HL-60 (cell line): Measurements from ENCODE around the gene GREB1.

Source experiments
- DNase-seq, 2 experiments: peaks; one replicate each; pipeline ENCODE4 v3.0.0-alpha.2; 2010 to 2020; ENCODE audit warnings: low read depth in 1 of 2, low spot score in 1 of 2
- H3K27ac ChIP-seq: fragments of 250-450 bp; sonication (Bioruptor Pico); replicated peaks from 2 replicates; pipeline ENCODE4 v1.5.1; 2020; ENCODE audit warnings: mild to moderate bottlenecking, moderate library complexity
- H3K27me3 ChIP-seq: fragments of 250-450 bp; sonication (Bioruptor Pico); 2 replicates; pipeline ENCODE4 v1.5.1; 2021; ENCODE audit warnings: mild to moderate bottlenecking, moderate library complexity; ENCODE audit not compliant: insufficient read depth, poor library complexity, severe bottlenecking
- H3K4me3 ChIP-seq: replicated peaks from 2 replicates; pipeline ENCODE4 v1.5.1; 2011; ENCODE audit warnings: mild to moderate bottlenecking, control low read depth, low read length; ENCODE audit not compliant: insufficient read depth
- CTCF ChIP-seq: IDR thresholded peaks from one replicate; pipeline ENCODE4 v1.5.1; 2011; ENCODE audit warnings: low read length, control low read depth, inconsistent platforms; ENCODE audit not compliant: insufficient read depth
- GABPA ChIP-seq: IDR thresholded peaks from 2 replicates; pipeline ENCODE4 v1.6.1; 2012; ENCODE audit warnings: low read depth
- POLR2AphosphoS5 ChIP-seq: IDR thresholded peaks from 2 replicates; pipeline ENCODE4 v1.6.1; 2012; ENCODE audit warnings: low read depth
- SPI1 ChIP-seq: IDR thresholded peaks from 2 replicates; pipeline ENCODE4 v1.6.1; 2012; ENCODE audit warnings: low read depth, mild to moderate bottlenecking, borderline replicate concordance
- TF ChIP-seq, protein P1 (sequence below): IDR thresholded peaks from 2 replicates; pipeline ENCODE4 v1.6.1; 2012; ENCODE audit warnings: low read depth; ENCODE audit not compliant: insufficient replicate concordance

The GREB1 gene

DNA sequence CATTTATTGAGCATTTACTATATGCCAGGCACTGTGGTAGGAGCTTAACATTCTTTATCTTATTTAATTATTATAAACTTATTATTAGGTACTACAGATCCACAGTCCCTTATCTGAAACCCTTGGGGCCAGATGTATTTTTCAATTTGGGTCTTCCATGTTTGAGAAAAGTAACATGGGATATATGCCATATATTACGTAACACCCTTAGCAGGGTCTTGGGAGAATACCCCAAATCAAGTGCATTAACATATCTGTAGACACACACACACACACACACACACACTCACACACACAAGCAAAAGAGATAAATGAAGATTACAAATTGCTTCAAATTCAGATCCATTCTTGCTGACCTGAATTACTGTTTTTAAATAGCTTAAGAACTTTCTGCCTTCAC, 122.4 kb downstream of the GREB1 start:
- Histone ChIP-seq H3K27ac (no peak overlapping the region), H3K27me3 (peaks cover 3% of the 10 kb centered on the region), H3K4me3 (no peak overlapping the region)
- DNase-seq, result no peak
- TF ChIP-seq POLR2AphosphoS5, result no peak
- no peak for TF ChIP-seq GABPA
- TF ChIP-seq CTCF, result no peak
- TF ChIP-seq, protein P1, sequence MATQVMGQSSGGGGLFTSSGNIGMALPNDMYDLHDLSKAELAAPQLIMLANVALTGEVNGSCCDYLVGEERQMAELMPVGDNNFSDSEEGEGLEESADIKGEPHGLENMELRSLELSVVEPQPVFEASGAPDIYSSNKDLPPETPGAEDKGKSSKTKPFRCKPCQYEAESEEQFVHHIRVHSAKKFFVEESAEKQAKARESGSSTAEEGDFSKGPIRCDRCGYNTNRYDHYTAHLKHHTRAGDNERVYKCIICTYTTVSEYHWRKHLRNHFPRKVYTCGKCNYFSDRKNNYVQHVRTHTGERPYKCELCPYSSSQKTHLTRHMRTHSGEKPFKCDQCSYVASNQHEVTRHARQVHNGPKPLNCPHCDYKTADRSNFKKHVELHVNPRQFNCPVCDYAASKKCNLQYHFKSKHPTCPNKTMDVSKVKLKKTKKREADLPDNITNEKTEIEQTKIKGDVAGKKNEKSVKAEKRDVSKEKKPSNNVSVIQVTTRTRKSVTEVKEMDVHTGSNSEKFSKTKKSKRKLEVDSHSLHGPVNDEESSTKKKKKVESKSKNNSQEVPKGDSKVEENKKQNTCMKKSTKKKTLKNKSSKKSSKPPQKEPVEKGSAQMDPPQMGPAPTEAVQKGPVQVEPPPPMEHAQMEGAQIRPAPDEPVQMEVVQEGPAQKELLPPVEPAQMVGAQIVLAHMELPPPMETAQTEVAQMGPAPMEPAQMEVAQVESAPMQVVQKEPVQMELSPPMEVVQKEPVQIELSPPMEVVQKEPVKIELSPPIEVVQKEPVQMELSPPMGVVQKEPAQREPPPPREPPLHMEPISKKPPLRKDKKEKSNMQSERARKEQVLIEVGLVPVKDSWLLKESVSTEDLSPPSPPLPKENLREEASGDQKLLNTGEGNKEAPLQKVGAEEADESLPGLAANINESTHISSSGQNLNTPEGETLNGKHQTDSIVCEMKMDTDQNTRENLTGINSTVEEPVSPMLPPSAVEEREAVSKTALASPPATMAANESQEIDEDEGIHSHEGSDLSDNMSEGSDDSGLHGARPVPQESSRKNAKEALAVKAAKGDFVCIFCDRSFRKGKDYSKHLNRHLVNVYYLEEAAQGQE, result no peak
- no peak for TF ChIP-seq SPI1

- TF ChIP-seq, protein P1, result no peak
- TF ChIP-seq SPI1, result no peak
- no peak for TF ChIP-seq POLR2AphosphoS5
- no peak for TF ChIP-seq CTCF
- TF ChIP-seq GABPA, result no peak
- no peak overlapping the region for H3K27ac ChIP-seq
- no peak overlapping the region for H3K4me3 ChIP-seq
- no peak for DNase-seq
- H3K27me3 ChIP-seq, result peaks cover 3% of the 10 kb centered on the region
Observed at GRCh38 chr2:11656671-11657101, 122.8 kb downstream of the GREB1 start.

GRCh38 chr2:11657195-11657594, 123.3 kb downstream of the GREB1 start:
- no peak overlapping the region for H3K4me3 ChIP-seq
- no peak for TF ChIP-seq SPI1
- TF ChIP-seq GABPA, result no peak
- TF ChIP-seq POLR2AphosphoS5, result no peak
- no peak for TF ChIP-seq CTCF
- TF ChIP-seq, protein P1, result no peak
- H3K27me3 ChIP-seq, result peaks cover 3% of the 10 kb centered on the region
- DNase-seq, result no peak
- no peak overlapping the region for H3K27ac ChIP-seq
